Right lobe of liver (tissue), 6 donors: ENCODE data around the gene SPEF1. TPM values are rescaled to one million over a fixed set of nuclear protein-coding genes. Genes with fewer than 3 reads are reported as not detected.

ENCODE experiments used
- ATAC-seq, 4 donors: fragments of 200-7000 bp; cut with Tn5 transposase; one replicate each; pipeline ENCODE4 v1.9.1; 2020; ENCODE audit warnings: mild to moderate bottlenecking in 4 of 4, moderate library complexity in 4 of 4
- DNase-seq, 3 donors: peaks; one replicate each; pipeline ENCODE4 v3.0.0-alpha.2; 2020
- H3K27ac ChIP-seq, 3 donors: fragments of 200-600 bp; one replicate each; pipeline ENCODE4 v1.8.0; 2022
- H3K27me3 ChIP-seq, 2 donors: fragments of 200-600 bp; one replicate each; pipeline ENCODE4 v1.8.0; 2022
- H3K36me3 ChIP-seq, 4 donors: fragments of 200-600 bp; sonication (generic) in 1 of 4; one replicate each; pipeline versions ENCODE4 v1.5.1 to v1.8.0; 2017 to 2022; ENCODE audit warnings: control low read depth in 1 of 4
- H3K4me1 ChIP-seq, 4 donors: fragments of 200-600 bp; sonication (generic) in 1 of 4; one replicate each; pipeline versions ENCODE4 v1.5.1 to v1.8.0; 2017 to 2022; ENCODE audit warnings: control low read depth in 1 of 4
- H3K4me3 ChIP-seq, 3 donors: fragments of 200-600 bp; one replicate each; pipeline ENCODE4 v1.8.0; 2022
- H3K9me3 ChIP-seq, 4 donors: fragments of 200-600 bp; sonication (generic) in 1 of 4; one replicate each; pipeline versions ENCODE4 v1.5.1 to v1.8.0; 2017 to 2022; ENCODE audit warnings: control low read depth in 1 of 4
- POLR2A ChIP-seq: fragments of 450-650 bp; IDR thresholded peaks from one replicate; pipeline ENCODE4 v1.6.1; 2017; ENCODE audit warnings: antibody characterized with exemption, mild to moderate bottlenecking
- WGBS: methylation state at CpG from one replicate; pipeline ENCODE4 v1.1.6; 2018; ENCODE audit warnings: low coverage, low lambda C conversion rate; ENCODE audit not compliant: insufficient coverage; ENCODE audit errors: missing lambda C conversion rate; 5-methylcytosine and 5-hydroxymethylcytosine counted together
- intact Hi-C, 2 donors: fragments of 100-400 bp; cut with DNase I; formaldehyde crosslinking; loops; one replicate each; pipeline versions ENCODE4 v1.11.2 to v1.14.1; 2022
- total RNA-seq, 6 experiments: library from RNA; depleted of rRNA in 2 of 6; stranded (reverse); fragments of >200 nt in 2 of 6; fragmentation: NEBNext Ultra II Directional in 3 of 6; extraction: Animal tissue kit (Norgen Biotek cat#: 25700) in 3 of 6; gene quantifications; one replicate each; pipeline versions ENCODE4 v1.1.0 to v1.2.4, GENCODE V29; 2016 to 2023
- TF ChIP-seq, protein P1 (sequence below), 4 donors: fragments of 200-600 bp in 3 of 4; fragments of 450-650 bp in 1 of 4; IDR thresholded peaks; one replicate each; pipeline versions ENCODE4 v1.5.1 to v1.8.0; 2016 to 2022; ENCODE audit warnings: antibody characterized with exemption in 4 of 4, mild to moderate bottlenecking in 2 of 4
- donor health status: DM: no; HTN: yes; CAD: no.
- donor health status: DM: no; HTN: no; CAD: no.
- donor health status: DM: no; HTN: no; CAD: no.
- donor health status: DM: no; HTN: yes; CAD: no.
- donor health status: DM: no; HTN: yes; CAD: no.

Gene SPEF1
- total RNA-seq, 6 experiments from 2014 or later: not detected

DNA sequence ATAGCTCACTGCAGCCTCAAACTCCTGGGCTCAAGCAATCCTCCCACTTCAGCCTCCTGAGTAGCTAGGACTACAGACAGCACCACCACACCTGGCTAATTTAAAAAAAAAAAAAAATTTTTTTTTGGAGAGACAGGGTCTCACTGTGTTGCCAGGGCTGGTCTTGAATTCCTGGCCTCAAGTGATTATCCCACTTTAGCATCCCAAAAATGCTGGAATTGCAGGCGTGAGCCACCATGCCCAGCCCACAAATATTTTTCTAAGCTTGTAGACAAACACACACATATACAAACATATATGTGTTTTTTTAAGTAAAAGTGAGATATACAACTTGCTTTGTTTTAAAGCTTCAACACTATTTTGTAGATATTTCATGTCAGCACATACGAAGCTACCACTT, 38.0 kb downstream of the SPEF1 start:
- no peaks in the 10 kb centered on the region for H3K27me3 ChIP-seq
- DNase-seq (no peak), ATAC-seq (no peak)
- intact Hi-C loops: no loop called here
- H3K4me1 ChIP-seq: peaks cover 0 to 16% (median 5%) of the 10 kb centered on the region in 4 donors
- no peaks in the 10 kb centered on the region for H3K9me3 ChIP-seq
- 97% methylated on average over 2 of the region's 2 CpGs for WGBS
- no peaks in the 10 kb centered on the region for H3K36me3 ChIP-seq
- H3K4me3 ChIP-seq: no peak overlapping the region
- no peak overlapping the region for H3K27ac ChIP-seq
- no peak for TF ChIP-seq POLR2A
- TF ChIP-seq, protein P1, sequence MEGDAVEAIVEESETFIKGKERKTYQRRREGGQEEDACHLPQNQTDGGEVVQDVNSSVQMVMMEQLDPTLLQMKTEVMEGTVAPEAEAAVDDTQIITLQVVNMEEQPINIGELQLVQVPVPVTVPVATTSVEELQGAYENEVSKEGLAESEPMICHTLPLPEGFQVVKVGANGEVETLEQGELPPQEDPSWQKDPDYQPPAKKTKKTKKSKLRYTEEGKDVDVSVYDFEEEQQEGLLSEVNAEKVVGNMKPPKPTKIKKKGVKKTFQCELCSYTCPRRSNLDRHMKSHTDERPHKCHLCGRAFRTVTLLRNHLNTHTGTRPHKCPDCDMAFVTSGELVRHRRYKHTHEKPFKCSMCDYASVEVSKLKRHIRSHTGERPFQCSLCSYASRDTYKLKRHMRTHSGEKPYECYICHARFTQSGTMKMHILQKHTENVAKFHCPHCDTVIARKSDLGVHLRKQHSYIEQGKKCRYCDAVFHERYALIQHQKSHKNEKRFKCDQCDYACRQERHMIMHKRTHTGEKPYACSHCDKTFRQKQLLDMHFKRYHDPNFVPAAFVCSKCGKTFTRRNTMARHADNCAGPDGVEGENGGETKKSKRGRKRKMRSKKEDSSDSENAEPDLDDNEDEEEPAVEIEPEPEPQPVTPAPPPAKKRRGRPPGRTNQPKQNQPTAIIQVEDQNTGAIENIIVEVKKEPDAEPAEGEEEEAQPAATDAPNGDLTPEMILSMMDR (IDR thresholded peaks at IDR 0.05): no peak

GRCh38 chr20:3741836-3742458, 39.3 kb downstream of the SPEF1 start:
- TF ChIP-seq, protein P1 (IDR thresholded peaks at IDR 0.05): no peak
- no peak for TF ChIP-seq POLR2A
- WGBS: no CpG with 5 or more reads among the region's 7 CpGs
- H3K27me3 ChIP-seq: no peaks in the 10 kb centered on the region
- no peak overlapping the region for H3K4me3 ChIP-seq
- ATAC-seq (no peak), DNase-seq (no peak)
- H3K36me3 ChIP-seq: no peaks in the 10 kb centered on the region
- intact Hi-C loops: no loop called here
- H3K9me3 ChIP-seq: no peaks in the 10 kb centered on the region
- no peak overlapping the region for H3K27ac ChIP-seq
- H3K4me1 ChIP-seq: peaks cover 0 to 28% (median 6%) of the 10 kb centered on the region in 4 donors

- Histone ChIP-seq H3K9me3 (no peaks in the 10 kb centered on the region), H3K27ac (no peak overlapping the region), H3K27me3 (no peaks in the 10 kb centered on the region), H3K4me3 (no peak overlapping the region), H3K4me1 (peaks cover 0 to 37% (median 6%) of the 10 kb centered on the region in 4 donors), H3K36me3 (no peaks in the 10 kb centered on the region)
- 97% methylated on average over 4 of the region's 15 CpGs for WGBS
- no peak for ATAC-seq
- TF ChIP-seq, protein P1 (IDR thresholded peaks at IDR 0.05): no peak
- TF ChIP-seq POLR2A: no peak
- intact Hi-C loops: no loop called here
- no peak for DNase-seq
Measured at GRCh38 chr20:3740615-3741301, 40.5 kb downstream of the SPEF1 start.

DNA sequence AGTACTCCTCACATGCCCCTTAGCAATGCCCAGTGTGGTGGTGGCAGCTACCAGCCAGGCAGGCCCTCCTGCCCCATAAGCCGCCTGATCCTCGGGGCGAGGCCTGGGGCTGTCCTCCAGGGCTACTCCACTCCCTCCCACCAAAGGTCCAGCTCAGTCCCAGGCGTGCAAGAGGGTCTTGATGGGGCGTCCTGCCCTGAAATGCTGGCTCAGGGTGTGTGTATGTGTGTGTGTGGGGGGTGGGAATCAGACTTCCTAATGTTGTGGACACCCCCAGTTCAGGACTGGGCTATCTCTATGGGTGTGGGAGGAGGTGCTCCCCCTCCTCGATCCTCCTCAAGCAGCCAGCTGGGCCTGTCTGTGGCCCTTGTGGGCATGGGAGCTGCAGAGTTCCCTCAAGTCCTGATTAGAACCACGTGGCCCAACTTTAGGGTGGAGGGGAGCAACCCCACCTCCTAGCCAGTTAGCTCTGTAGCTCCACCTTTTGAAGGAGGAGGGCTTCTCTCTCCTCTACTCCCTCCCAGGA, 41.3 kb downstream of the SPEF1 start:
- 60% methylated on average over 1 of the region's 7 CpGs for WGBS
- Histone ChIP-seq H3K4me1 (peaks cover 0 to 37% (median 6%) of the 10 kb centered on the region in 4 donors), H3K4me3 (no peak overlapping the region), H3K27ac (peak overlapping the region in 2 of 3 donors; percentile 27 to 36), H3K36me3 (no peaks in the 10 kb centered on the region), H3K9me3 (no peaks in the 10 kb centered on the region), H3K27me3 (no peaks in the 10 kb centered on the region)
- ATAC-seq (no peak), DNase-seq (no peak)
- TF ChIP-seq POLR2A: no peak
- TF ChIP-seq, protein P1 (IDR thresholded peaks at IDR 0.05): no peak
- intact Hi-C loops: no loop called here
